K562 (cell line): Measurements from ENCODE around the gene ARHGEF38. TPM values are rescaled to one million over a fixed set of nuclear protein-coding genes. Genes with fewer than 3 reads are reported as not detected.

Source experiments
- ATAC-seq: fragments of 200-7000 bp; cut with Tn5 transposase; 3 replicates; pipeline ENCODE4 v1.9.1; 2020; ENCODE audit warnings: moderate library complexity
- BruUV-seq: library from RNA; stranded (reverse); fragments of 400-500 nt; replicated peaks from 2 replicates; lab custom pipeline; 2021; lab: Mats Ljungman, UMichigan
- CTCF ChIA-PET: fragments of 300-600 bp; formaldehyde crosslinking; extraction: SDS; loops from one replicate; lab custom pipeline; 2021; ENCODE audit warnings: low intra/inter-chr PET ratio; lab: Yijun Ruan, JAX
- POLR2A ChIA-PET: fragments of 300-600, 350-650 bp; sonication (Branson Sonifier 250); formaldehyde crosslinking; extraction: SDS; loops from one replicate; lab custom pipeline; 2021; ENCODE audit warnings: antibody characterized with exemption, inconsistent platforms; lab: Yijun Ruan, JAX
- DNase-seq, 4 experiments: peaks; one replicate each; pipeline versions ENCODE4 v3.0.0 to v3.0.0-alpha.2; 2011 to 2018; ENCODE audit warnings: low spot score in 3 of 4, mixed read lengths in 3 of 4; ENCODE audit errors: extremely low read depth in 1 of 4
- FAIRE-seq: peaks from 2 replicates; lab custom pipeline; 2011; peaks lifted over from hg19 to GRCh38; lab: Jason Lieb, UNC
- H2AFZ ChIP-seq: 2 replicates; pipeline ENCODE4 v1.6.0; 2011; ENCODE audit warnings: low read depth, low read length, control low read depth, inconsistent platforms
- H3K27ac ChIP-seq: fragments of 200-600 bp; 3 replicates; pipeline ENCODE4 v1.8.0; 2011; ENCODE audit warnings: low read depth, mild to moderate bottlenecking, control low read depth, inconsistent platforms, low read length, moderate library complexity, mixed read lengths; ENCODE audit errors: extremely low read depth
- H3K27me3 ChIP-seq, 2 experiments: fragments of 300-600 bp in 1 of 2; 2 replicates in 1 of 2; 3 replicates in 1 of 2; pipeline versions ENCODE4 v1.6.0 to v1.8.0; 2011; ENCODE audit warnings: inconsistent platforms in 2 of 2, low read length in 2 of 2, mild to moderate bottlenecking in 1 of 2, mixed read lengths in 1 of 2, moderate library complexity in 1 of 2; ENCODE audit not compliant: control insufficient read depth in 2 of 2, insufficient read depth in 2 of 2
- H3K36me3 ChIP-seq: fragments of 300-600 bp; 3 replicates; pipeline ENCODE4 v1.8.0; 2011; ENCODE audit warnings: mild to moderate bottlenecking, low read length, inconsistent platforms; ENCODE audit not compliant: control insufficient read depth, insufficient read depth
- H3K4me1 ChIP-seq, 2 experiments: fragments of 200-600 bp in 1 of 2; replicated peaks in 1 of 2; 2 replicates in 1 of 2; 3 replicates in 1 of 2; pipeline versions ENCODE4 v1.5.1 to v1.8.0; 2011; ENCODE audit warnings: inconsistent platforms in 2 of 2, low read length in 2 of 2, mild to moderate bottlenecking in 1 of 2, mixed read lengths in 1 of 2, moderate library complexity in 1 of 2; ENCODE audit not compliant: control insufficient read depth in 2 of 2, insufficient read depth in 2 of 2
- H3K4me2 ChIP-seq: 2 replicates; pipeline ENCODE4 v1.6.1; 2011; ENCODE audit warnings: low read length, control low read depth, inconsistent platforms, mixed read lengths; ENCODE audit not compliant: insufficient read depth
- H3K4me3 ChIP-seq: fragments of 200-600 bp; sonication (generic), shearing (Covaris generic); 2 replicates; pipeline ENCODE4 v1.5.1; 2016; ENCODE audit warnings: control low read depth, inconsistent platforms
- H3K79me2 ChIP-seq: fragments of 200-600 bp; 3 replicates; pipeline ENCODE4 v1.8.0; 2011; ENCODE audit warnings: low read length, inconsistent platforms; ENCODE audit not compliant: control insufficient read depth, insufficient read depth
- H3K9ac ChIP-seq, 2 experiments: 2 replicates each; pipeline versions ENCODE4 v1.6.0 to v1.6.1; 2011; ENCODE audit warnings: low read depth in 2 of 2, low read length in 2 of 2, control low read depth in 1 of 2, inconsistent platforms in 1 of 2, mild to moderate bottlenecking in 1 of 2, mixed read lengths in 1 of 2; ENCODE audit not compliant: insufficient read depth in 1 of 2
- H3K9me1 ChIP-seq: one replicate; pipeline ENCODE4 v1.6.0; 2011; ENCODE audit warnings: inconsistent platforms, mild to moderate bottlenecking, low read length, moderate library complexity; ENCODE audit not compliant: control insufficient read depth, insufficient read depth
- H3K9me3 ChIP-seq: replicated peaks from 2 replicates; pipeline ENCODE4 v1.5.1; 2011; ENCODE audit warnings: low read depth, low read length, inconsistent platforms; ENCODE audit not compliant: control insufficient read depth, insufficient read depth
- H4K20me1 ChIP-seq: replicated peaks from 2 replicates; pipeline ENCODE4 v1.6.1; 2011; ENCODE audit warnings: low read length, inconsistent platforms, mixed read lengths; ENCODE audit not compliant: control insufficient read depth, insufficient read depth
- BCL6 ChIP-seq: fragments of 250-450 bp; sonication (Bioruptor Pico); IDR thresholded peaks from 2 replicates; pipeline ENCODE4 v1.4.0; 2020
- CBX2 ChIP-seq: fragments of 200-600 bp; sonication (generic); IDR thresholded peaks from one replicate; pipeline ENCODE4 v1.6.1; 2012; ENCODE audit warnings: mild to moderate bottlenecking, low read length, inconsistent platforms; ENCODE audit not compliant: insufficient read depth, poor library complexity, severe bottlenecking
- CHD1 ChIP-seq: fragments of 200-600 bp; sonication (generic); IDR thresholded peaks from one replicate; pipeline ENCODE4 v1.6.1; 2012; ENCODE audit warnings: mild to moderate bottlenecking, moderate library complexity, low read length, inconsistent platforms
- ELF1 ChIP-seq: fragments of 200-800 bp; sonication (Bioruptor generic); IDR thresholded peaks from 2 replicates; pipeline ENCODE4 v1.6.1; 2016; ENCODE audit warnings: missing genetic modification characterization, missing compliant biosample characterization
- EZH2 ChIP-seq: IDR thresholded peaks from 2 replicates; pipeline ENCODE4 v1.6.1; 2012; ENCODE audit warnings: low read depth, mild to moderate bottlenecking, inconsistent platforms, low read length, borderline replicate concordance
- FOXM1 ChIP-seq, 2 experiments: fragments of 450-650 bp in 1 of 2; sonication (generic) in 1 of 2; formaldehyde crosslinking in 1 of 2; IDR thresholded peaks; 2 replicates each; pipeline versions ENCODE4 v1.6.1 to v1.9.0; 2017 to 2022; ENCODE audit warnings: low read depth in 2 of 2, mild to moderate bottlenecking in 2 of 2, missing genetic modification reagents in 1 of 2, moderate library complexity in 1 of 2
- HDAC8 ChIP-seq: fragments of 450-650 bp; IDR thresholded peaks from 2 replicates; pipeline ENCODE4 v1.6.1; 2016; ENCODE audit warnings: mild to moderate bottlenecking, missing genetic modification characterization, moderate library complexity, missing compliant biosample characterization
- HEY1 ChIP-seq: fragments of 250-450 bp; sonication (Bioruptor Pico); IDR thresholded peaks from 2 replicates; pipeline ENCODE4 v1.5.0; 2020; ENCODE audit warnings: mild to moderate bottlenecking, moderate library complexity, borderline replicate concordance
- KAT7 ChIP-seq: sonication (generic); formaldehyde crosslinking; IDR thresholded peaks from 2 replicates; pipeline ENCODE4 v1.8.0; 2022; ENCODE audit warnings: missing genetic modification reagents, mild to moderate bottlenecking, borderline replicate concordance
- MBD1 ChIP-seq: fragments of 250-450 bp; sonication (Bioruptor Pico); IDR thresholded peaks from 2 replicates; pipeline ENCODE4 v1.8.0; 2022; ENCODE audit warnings: inconsistent platforms
- MCM2 ChIP-seq: fragments of 450-650 bp; IDR thresholded peaks from 2 replicates; pipeline ENCODE4 v1.6.1; 2017; ENCODE audit warnings: low read depth, mild to moderate bottlenecking
- NEUROD1 ChIP-seq: fragments of 150-350 bp; IDR thresholded peaks from 2 replicates; pipeline ENCODE4 v1.6.1; 2014; ENCODE audit warnings: borderline replicate concordance, low read length, low read depth; ENCODE audit not compliant: partially characterized antibody
- NUFIP1 ChIP-seq: fragments of 450-650 bp; IDR thresholded peaks from 2 replicates; pipeline ENCODE4 v1.6.1; 2018; ENCODE audit not compliant: partially characterized antibody
- PHF8 ChIP-seq: fragments of 200-600 bp; sonication (generic); IDR thresholded peaks from 2 replicates; pipeline ENCODE4 v1.6.1; 2012; ENCODE audit warnings: mixed run types, mild to moderate bottlenecking, inconsistent platforms, low read length, moderate library complexity, borderline replicate concordance
- POU5F1 ChIP-seq: fragments of 150-350 bp; IDR thresholded peaks from 2 replicates; pipeline ENCODE4 v1.6.1; 2014; ENCODE audit warnings: borderline replicate concordance, low read length, low read depth, mild to moderate bottlenecking; ENCODE audit not compliant: partially characterized antibody
- RBBP5 ChIP-seq: fragments of 200-600 bp; sonication (generic); IDR thresholded peaks from 2 replicates; pipeline ENCODE4 v1.6.1; 2012; ENCODE audit warnings: borderline replicate concordance, mild to moderate bottlenecking, low read length, control low read depth, inconsistent platforms; ENCODE audit not compliant: insufficient read depth, poor library complexity, severe bottlenecking
- ZBTB7A ChIP-seq: IDR thresholded peaks from 2 replicates; pipeline ENCODE4 v1.6.1; 2011; ENCODE audit warnings: low read depth, mild to moderate bottlenecking, low read length, moderate library complexity, borderline replicate concordance; ENCODE audit not compliant: control insufficient read depth
- WGBS: fragments of 100-300 bp; shearing (Covaris generic); methylation state at CpG from one replicate; pipeline ENCODE4 v1.1.6; 2016; ENCODE audit warnings: low coverage, mixed read lengths; ENCODE audit not compliant: insufficient coverage; ENCODE audit errors: missing lambda C conversion rate; 5-methylcytosine and 5-hydroxymethylcytosine counted together
- in situ Hi-C: fragments of 300-500 bp; cut with MboI; formaldehyde crosslinking; loops from 4 replicates; pipeline ENCODE4 v1.15.0; 2018; ENCODE audit warnings: inconsistent platforms, mixed read lengths
- intact Hi-C: fragments of 100-400 bp; cut with micrococcal nuclease; formaldehyde crosslinking; loops from 2 replicates; pipeline ENCODE4 v1.14.2; 2022
- polyA plus RNA-seq, 8 experiments: library from polyadenylated mRNA; depleted of rRNA in 4 of 8; stranded (reverse) in 5 of 8; unstranded in 3 of 8; fragments of >200 nt; fragmentation: Nextera tagmentation in 2 of 8; fragmentation: Illumina TruSeq in 1 of 8; extraction: Ambion mirVana in 2 of 8; extraction: Trizol in 1 of 8; gene quantifications; 2 replicates each; pipeline versions ENCODE4 v1.2.1 to v1.2.3, GENCODE V29; 2011 to 2014; ENCODE audit warnings: inconsistent platforms in 1 of 8, missing spikeins in 1 of 8
- total RNA-seq, 7 experiments: library from RNA; depleted of rRNA in 6 of 7; stranded (reverse); fragments of >200 nt in 6 of 7; fragmentation: Illumina TruSeq in 2 of 7; extraction: Trizol in 2 of 7; gene quantifications; 2 replicates each; pipeline versions ENCODE4 v1.2.1 to v1.2.3, GENCODE V29; 2011 to 2021; ENCODE audit warnings: low replicate concordance in 1 of 7
- TF ChIP-seq, protein P1 (sequence below): fragments of 450-650 bp; formaldehyde crosslinking; IDR thresholded peaks from 2 replicates; pipeline ENCODE4 v1.4.0; 2020; ENCODE audit warnings: mild to moderate bottlenecking, moderate library complexity

ARHGEF38 gene
- total and polyA plus RNA-seq, 9 of the 15 experiments (the other 6 are each of a cell fraction or from before 2014, with no cell fraction given), result 0.17 TPM; not detected in 8

- no peaks in the 10 kb centered on the region for H3K36me3 ChIP-seq
- no peaks in the 10 kb centered on the region for H4K20me1 ChIP-seq
- no peaks in the 10 kb centered on the region for H3K27me3 ChIP-seq
- in situ Hi-C loops (no loop called here), intact Hi-C loops (no loop called here)
- H3K4me3 ChIP-seq, result no peak overlapping the region
- BruUV-seq, result no TSS peak
- no peak for ATAC-seq
- no peaks in the 10 kb centered on the region for H3K9me3 ChIP-seq
- no peaks in the 10 kb centered on the region for H3K4me1 ChIP-seq
- no peak for FAIRE-seq
- H3K27ac ChIP-seq, result no peak overlapping the region
- WGBS, result 3% methylated on average over 7 of the region's 7 CpGs
- ChIA-PET POLR2A (interaction anchor here (1.5 kb wide), 1 partner anchor 30 kb away, joined by 4 read pairs; no protein-coding TSS in a partner anchor), CTCF (no interaction called here)
- no peak overlapping the region for H2AFZ ChIP-seq
- no peak for DNase-seq
- H3K9ac ChIP-seq, result no peak overlapping the region
- H3K79me2 ChIP-seq, result no peaks in the 10 kb centered on the region
- no peaks in the 10 kb centered on the region for H3K9me1 ChIP-seq
- no peak overlapping the region for H3K4me2 ChIP-seq
- TF ChIP-seq CHD1, result no peak
- no peak for TF ChIP-seq HDAC8 (tag)
- TF ChIP-seq MCM2, result no peak
- TF ChIP-seq ELF1 (tag), result no peak
- TF ChIP-seq HEY1 (CRISPR knock-in tag), result no peak
- TF ChIP-seq BCL6 (CRISPR knock-in tag), result no peak
- no peak for TF ChIP-seq PHF8
- TF ChIP-seq FOXM1 (IDR thresholded peaks at IDR 0.05; ENCODE audit: low read depth), result no peak
- no peak for TF ChIP-seq FOXM1 (CRISPR knock-in tag; IDR thresholded peaks at IDR 0.05; ENCODE audit: low read depth)
- no peak for TF ChIP-seq EZH2
- no peak for TF ChIP-seq MBD1 (CRISPR knock-in tag)
- TF ChIP-seq, protein P1, sequence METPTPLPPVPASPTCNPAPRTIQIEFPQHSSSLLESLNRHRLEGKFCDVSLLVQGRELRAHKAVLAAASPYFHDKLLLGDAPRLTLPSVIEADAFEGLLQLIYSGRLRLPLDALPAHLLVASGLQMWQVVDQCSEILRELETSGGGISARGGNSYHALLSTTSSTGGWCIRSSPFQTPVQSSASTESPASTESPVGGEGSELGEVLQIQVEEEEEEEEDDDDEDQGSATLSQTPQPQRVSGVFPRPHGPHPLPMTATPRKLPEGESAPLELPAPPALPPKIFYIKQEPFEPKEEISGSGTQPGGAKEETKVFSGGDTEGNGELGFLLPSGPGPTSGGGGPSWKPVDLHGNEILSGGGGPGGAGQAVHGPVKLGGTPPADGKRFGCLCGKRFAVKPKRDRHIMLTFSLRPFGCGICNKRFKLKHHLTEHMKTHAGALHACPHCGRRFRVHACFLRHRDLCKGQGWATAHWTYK (CRISPR knock-in tag), result no peak
- no peak for TF ChIP-seq KAT7 (CRISPR knock-in tag)
- TF ChIP-seq CBX2, result no peak
- TF ChIP-seq NEUROD1, result no peak
- TF ChIP-seq RBBP5, result no peak
- no peak for TF ChIP-seq POU5F1
- no peak for TF ChIP-seq NUFIP1
- TF ChIP-seq ZBTB7A, result no peak
These were observed 78.5 kb downstream of the ARHGEF38 start for GRCh38 chr4:105630670-105631655.
